A549 (cell line): Measurements from ENCODE around the gene TSC22D3.

ENCODE experiments used
- CTCF ChIP-seq: fragments of >200 bp; sonication (Bioruptor Twin); formaldehyde crosslinking; IDR thresholded peaks from 3 replicates; pipeline ENCODE4 v1.5.1; 2016
- ELK1 ChIP-seq: fragments of 150-350 bp; IDR thresholded peaks from 2 replicates; pipeline ENCODE4 v1.6.1; 2014; ENCODE audit warnings: low read depth, mild to moderate bottlenecking, low read length
- EP300 ChIP-seq, 2 experiments: fragments of >200 bp; sonication (Bioruptor Twin); formaldehyde crosslinking; IDR thresholded peaks; 2 replicates in 1 of 2; 3 replicates in 1 of 2; pipeline ENCODE4 v1.6.1; 2016 to 2017
- MAZ ChIP-seq: fragments of 150-350 bp; IDR thresholded peaks from 2 replicates; pipeline ENCODE4 v1.6.1; 2014; ENCODE audit warnings: antibody characterized with exemption, low read depth, low read length, borderline replicate concordance
- TF ChIP-seq, protein P1 (sequence below): IDR thresholded peaks from 2 replicates; pipeline ENCODE4 v1.6.1; 2012; ENCODE audit warnings: low read depth, borderline replicate concordance

DNA sequence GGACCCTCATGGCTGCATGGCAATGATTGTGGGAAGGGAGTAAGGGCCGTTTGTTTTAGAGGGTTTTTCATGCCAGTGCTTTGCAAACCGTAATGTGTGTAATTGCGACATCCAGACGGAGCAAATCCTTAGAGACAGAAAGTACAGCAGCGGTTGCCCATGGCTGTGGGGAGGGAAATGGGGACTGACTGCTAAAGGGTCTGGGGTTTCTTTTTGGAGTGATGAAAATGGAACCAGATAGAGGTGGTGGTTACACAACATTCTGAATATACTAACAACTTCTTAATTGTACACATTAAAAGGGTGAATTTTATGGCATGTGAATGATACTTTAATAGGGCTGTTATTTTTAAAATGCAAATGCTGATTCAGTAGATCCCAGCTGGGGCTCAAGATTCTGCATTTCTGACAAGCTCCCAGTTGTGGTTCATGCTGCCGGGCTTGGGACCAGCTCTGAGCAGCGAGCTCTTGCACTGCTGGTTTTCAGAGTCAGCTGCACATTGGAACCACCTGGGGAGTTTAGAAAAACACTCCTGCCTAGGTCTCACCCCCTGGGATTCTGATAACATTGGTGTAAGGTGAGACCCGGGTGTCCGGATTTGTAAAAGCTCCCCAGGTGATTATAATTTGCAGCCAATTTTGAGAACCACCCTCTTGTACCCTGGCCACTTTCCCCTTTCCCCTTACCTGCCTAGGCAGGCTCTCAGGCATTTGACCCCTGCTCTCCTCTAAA is 99.6 kb downstream of the TSC22D3 start:
- TF ChIP-seq CTCF (no peak), MAZ (no peak), ELK1 (no peak), EP300 (IDR thresholded peaks at IDR 0.05) (no peak)
- TF ChIP-seq, protein P1, sequence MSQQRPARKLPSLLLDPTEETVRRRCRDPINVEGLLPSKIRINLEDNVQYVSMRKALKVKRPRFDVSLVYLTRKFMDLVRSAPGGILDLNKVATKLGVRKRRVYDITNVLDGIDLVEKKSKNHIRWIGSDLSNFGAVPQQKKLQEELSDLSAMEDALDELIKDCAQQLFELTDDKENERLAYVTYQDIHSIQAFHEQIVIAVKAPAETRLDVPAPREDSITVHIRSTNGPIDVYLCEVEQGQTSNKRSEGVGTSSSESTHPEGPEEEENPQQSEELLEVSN: no peak
